Epidermal melanocyte (primary cell): ENCODE data around the gene OGFR.

Experiments used
- DNase-seq: peaks from one replicate; pipeline ENCODE4 v3.0.0; 2011; ENCODE audit warnings: low spot score; ENCODE audit not compliant: insufficient read length

OGFR gene

DNA sequence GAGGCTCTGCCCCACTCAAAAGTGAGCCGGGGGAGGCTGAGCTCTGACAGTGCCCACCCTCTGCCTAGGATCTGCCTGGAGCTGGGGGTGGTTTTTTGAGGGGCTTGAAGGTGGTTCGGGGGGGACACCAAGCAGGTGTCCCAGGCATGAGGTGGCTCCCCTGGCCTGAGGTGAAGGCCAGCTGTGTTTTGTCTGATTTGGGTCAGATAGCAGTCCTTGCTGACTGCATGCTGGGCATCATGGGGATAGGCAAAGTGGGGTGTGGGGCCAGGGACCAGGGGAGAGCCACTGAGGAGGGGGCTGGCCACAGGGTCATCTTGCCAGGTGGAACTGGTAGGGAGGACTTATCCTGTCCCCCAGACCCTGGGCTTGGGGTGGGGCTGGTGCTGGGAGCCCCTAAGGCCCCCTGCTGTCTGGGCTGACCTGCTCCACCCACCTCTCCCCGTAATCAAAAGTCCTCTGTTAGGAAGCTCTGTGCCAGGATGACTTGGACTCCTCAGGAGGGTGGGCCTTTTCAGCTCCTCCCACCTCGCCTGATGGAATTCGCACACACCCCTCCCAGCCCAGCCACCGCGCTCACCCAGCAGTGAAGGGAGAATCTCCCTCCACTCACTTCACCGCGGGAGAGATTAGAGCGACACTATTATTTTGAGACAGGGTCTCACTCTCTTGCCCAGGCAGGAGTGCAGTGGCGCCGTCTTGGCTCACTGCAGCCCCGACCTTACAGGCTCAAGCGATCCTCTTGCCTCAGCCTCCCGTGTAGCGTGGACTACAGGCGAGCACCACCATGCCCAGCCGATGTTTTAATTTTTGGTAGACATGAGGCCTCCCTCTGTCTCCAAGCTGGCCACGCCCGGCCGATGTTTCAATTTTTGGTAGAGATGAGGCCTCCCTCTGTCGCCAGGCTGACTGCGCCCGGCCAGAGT lies 10.7 kb downstream of the OGFR start:
- peak; percentile 62 for DNase-seq

DNA sequence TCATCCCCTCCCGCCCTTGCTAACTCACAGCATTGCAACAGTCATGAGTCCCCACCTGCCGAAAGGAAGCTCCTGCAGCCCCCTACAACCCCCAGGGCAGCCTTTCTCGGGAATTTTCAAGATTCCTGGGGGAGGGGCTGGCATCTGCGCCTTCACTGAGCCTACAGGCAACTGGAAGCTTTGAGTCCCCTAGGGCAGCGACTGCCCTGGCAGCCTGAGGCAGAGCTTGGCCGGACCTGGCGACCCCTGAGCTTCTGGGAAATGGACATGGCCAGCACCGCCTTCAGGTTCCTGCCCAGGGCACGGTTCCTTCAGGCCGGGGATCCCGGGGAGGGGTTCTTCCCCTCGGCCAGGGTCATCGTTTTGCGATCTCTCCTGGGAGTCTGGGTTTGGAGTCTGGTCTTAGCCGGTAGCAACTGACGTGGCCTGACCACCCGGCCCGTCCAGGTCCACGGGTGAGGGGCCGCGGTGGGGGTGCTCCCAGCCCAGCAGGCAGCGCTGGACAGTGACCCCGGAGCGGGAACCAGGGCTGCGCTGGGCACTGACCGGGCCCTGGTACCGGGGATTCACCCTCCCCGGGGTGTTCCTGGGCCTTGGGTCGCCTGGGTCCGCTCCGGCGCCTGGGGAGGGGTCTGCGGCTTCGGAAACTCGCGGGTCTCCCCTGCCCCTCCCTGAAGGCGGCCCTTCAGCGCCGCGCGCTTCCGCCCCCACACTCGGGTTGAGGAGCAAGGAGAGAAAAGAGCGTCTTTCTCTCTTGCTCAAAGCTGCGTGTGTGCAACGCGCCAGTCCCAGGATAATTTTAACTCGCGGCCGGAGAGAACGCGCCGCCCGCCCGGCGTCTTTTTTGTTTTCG lies 11.6 kb downstream of the OGFR start:
- no peak for DNase-seq

DNA sequence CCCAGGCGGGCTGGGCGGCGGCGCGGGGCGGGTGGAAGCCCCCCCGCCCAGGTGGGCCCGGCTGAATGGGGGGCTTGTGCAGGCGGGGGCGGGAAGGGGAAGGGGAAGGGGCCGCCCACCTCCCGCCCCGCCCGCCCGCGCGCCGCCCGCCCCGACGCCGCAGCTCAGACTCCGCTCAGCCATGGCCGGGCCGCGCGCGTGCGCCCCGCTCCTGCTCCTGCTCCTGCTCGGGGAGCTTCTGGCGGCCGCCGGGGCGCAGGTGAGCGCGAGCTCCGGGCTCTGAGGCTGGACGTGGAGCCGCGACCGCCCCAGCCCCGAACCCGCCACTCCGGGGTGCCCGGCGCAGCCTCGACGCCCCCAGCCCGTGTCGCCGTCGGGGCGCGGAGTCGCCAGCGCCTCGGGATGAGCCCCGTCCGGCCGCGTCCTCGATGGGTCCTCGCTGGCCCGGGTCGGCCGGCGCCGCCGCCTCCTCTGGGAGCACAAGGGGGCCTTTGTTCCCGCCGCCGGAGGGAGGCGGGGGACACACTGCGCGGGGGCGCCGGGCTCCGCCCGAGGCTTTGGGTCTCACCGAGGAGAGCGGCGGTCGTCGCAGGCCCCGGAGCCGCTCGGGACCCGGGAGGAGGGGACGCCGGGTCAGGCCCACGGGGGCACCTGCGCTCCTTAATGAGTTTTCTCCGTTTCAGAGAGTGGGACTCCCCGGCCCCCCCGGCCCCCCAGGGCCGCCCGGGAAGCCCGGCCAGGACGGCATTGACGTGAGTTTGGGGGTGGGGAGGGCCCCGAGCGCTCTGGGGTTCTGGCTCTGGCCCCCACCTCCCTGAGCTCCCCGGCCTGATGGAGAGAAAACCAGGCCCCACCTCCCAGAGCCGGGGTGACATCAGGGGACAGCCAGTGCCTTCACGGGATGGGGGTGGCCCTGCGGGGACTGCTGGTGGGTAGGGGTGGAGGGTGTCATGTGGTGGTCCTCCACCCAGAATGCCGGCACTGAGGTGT lies 12.5 kb downstream of the OGFR start, which contains the start of gene COL9A3:
COL9A3 (plus strand) TSS at position 167 of the 990 bp plus-strand sequence; CDS start at position 182, 15 bp downstream.
- DNase-seq = peak; percentile 72

DNA sequence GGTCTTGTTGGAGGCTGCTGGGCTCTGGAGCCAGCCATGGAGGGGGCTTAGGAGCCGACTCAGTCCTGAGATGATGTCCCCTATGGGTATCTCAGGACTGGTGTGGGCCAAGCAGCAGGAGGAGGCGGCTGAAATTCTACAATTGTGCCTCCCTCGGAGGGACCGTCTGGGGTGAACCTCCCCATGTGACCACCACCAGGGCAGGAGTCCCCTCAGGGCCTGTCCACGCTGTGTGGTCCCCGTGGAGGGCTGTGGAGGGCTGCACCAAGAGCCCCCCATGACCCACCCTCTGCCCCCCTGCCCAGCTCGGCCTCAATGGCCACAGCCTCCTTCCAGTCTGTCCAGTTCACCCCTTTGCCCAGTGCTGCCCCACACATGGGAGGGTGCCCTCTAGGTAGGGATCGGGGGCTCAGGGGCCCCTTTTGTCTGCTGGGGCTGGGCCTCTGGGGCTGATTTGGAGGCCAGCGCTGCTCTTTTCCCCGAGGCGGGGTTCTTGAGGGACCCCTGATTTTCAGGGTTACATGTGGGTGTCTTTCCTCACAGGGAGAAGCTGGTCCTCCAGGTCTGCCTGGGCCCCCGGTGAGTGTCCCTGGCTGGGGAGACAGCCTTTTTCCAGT lies 13.4 kb downstream of the OGFR start:
- no peak for DNase-seq

DNA sequence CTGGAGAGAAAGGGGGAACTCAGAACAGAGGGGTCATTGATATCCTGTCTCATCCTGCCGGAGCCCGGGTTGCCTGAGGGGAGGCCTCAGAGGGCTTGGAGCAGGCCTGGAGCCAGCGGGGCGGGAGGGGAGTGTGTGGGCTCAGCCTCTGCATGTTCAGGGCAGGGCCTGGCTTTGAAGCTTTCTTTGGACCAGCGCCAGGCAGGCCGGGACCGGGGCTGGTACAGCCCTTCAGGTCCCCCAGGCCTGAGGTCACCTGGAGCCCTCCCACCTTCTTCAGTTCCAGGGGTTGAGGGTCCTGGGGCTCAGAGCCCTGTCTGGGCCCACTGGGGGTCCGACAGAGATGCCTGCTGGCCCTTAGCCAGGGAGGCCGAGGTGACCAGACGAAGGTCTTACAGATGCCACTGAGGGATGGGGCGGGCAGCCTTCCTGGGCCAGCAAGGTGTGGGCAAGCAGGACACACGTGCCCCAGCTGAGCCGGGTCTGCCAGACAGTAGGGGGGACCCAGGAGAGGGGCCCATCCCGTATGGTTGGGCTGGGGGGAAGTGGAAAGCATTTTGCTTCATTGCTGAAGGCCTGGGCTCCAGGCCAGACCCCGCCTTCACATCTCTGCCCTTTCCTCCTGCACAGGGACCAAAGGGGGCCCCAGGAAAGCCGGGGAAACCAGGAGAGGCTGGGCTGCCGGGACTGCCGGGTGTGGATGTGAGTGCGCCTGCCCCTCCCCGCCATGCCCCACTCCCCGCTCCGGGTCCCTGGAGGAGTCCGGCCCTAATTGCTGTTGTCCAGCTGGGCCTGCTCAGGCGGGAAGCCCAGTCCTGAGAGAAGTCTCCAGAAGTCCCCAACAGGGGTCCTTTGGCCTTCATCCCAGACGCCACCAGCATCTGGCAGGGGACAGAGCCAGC lies 14.2 kb downstream of the OGFR start:
- peak; percentile 99 for DNase-seq

DNA sequence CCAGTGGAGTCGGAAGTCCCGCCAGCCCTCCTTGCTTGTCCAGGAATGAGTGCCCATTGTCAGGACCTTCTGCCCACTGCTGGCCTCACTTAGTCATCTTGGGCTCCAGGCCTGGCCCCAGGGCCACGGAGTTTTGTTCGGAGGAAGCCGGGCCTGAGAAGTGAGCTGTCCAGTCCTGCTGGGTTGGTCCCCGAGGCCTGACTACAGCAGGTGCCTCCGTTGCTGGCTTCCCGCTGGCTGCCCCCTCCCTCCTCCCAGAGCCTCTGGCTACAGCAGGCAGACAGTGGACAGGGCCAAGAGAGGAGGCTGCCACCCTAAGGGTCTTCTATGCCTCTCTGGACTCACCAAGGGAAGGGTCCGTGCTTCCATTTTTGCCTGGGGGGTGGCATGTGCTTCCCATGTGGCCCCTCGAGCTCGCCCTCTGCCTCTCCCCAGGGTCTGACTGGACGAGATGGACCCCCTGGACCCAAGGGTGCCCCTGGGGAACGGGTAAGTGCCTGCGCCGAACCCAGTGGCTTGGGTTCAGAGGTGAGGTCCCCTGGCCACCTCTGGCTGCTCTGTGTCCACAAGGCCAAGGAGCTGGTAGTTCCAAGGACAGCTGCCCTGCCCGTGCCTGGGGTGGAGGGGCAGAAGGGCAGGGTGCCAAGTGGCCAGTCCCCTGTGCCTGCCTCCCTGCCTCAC lies 15.0 kb downstream of the OGFR start:
- DNase-seq = no peak

DNA sequence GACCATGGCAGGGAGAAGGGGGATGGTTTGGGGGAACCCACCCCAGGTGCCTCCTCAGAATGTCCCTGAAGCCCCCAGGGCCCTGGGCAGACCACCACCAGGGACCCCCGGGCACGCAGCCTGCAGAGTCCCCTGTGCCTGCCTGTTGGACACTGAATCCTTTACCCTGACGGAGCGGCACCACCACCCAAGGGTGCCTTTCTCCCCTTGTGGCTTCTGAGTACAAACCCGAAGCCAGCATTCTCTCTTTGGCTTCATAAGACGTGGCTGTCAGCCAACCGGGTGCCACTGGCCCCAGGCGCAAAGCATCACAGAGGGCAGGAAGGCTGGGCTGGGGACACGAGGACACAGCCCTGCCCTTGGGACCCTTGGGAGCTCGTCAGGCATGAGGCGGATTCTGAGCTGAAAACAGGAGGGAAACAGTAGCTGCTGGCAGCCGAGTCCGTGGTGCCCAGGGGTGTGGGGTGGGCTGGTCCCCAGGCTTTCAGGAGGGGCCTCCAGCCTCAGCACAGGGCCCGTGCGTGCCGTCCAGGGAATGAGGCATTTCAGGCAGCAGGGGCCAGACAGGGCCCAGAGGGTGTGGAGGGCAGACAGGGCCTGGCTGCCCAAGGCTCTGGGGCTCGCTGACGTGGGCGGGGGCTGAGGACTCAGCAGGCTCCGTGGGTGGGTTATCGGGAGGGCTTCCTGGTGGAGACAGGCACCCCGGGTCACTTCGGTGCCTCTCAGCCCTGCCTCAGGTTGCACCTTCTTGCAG lies 15.8 kb downstream of the OGFR start:
- DNase-seq = no peak

DNA sequence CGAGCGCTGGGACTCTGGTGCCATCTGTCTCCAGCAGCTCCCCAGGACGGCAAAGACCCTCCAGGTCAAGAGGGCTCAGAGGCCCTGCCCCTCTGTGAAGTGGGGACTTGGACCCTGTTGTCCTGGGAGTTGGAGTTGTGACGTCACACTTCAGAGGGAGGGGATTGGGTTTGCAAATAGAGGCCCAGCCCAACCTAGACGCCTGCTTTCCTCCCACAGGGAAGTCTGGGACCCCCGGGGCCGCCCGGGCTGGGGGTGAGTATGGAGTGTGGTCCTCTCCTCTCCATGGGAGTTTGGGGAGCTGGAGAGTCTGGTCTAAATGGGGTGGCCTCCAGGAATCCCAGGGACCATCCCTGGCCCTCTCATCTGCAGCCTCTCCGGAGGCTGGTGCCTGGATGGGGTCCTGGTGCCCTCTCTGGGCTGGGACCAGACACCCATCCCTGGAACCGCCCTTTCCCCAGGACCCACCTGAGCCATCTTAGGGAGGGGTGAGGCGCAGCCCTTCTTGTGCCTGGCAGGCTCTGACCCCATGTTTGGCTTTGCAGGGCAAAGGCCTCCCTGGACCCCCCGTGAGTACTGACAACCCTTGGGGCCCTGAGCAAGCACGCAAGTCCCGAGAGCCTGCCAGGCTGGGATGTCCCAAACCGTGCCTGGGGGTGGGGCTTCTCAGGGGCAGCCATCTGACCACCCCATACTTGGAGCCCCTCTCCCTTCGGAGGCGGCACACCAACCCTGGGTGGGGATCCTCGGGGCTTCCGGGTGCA lies 16.5 kb downstream of the OGFR start:
- no peak for DNase-seq

DNA sequence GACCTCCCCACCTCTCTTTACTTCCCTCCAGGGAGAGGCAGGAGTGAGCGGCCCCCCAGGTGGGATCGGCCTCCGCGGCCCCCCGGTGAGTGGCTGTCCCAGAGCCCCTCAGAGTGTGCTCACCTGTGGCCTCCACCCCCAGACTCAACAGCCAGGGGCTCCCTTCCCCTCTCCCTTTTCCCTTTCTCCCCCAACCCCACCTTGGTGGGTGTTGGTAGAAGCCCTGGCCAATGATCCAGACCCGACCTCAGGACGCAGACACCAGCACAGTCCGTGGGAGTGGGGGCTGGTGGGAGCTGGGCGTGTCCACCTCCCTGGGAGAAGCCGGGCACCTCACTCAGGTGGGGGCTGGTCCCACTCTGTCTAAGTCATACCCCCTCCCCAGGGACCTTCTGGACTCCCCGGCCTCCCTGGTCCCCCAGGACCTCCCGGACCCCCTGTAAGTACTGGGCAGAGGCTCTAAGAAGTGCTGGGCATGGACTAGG lies 17.1 kb downstream of the OGFR start:
- no peak for DNase-seq

DNA sequence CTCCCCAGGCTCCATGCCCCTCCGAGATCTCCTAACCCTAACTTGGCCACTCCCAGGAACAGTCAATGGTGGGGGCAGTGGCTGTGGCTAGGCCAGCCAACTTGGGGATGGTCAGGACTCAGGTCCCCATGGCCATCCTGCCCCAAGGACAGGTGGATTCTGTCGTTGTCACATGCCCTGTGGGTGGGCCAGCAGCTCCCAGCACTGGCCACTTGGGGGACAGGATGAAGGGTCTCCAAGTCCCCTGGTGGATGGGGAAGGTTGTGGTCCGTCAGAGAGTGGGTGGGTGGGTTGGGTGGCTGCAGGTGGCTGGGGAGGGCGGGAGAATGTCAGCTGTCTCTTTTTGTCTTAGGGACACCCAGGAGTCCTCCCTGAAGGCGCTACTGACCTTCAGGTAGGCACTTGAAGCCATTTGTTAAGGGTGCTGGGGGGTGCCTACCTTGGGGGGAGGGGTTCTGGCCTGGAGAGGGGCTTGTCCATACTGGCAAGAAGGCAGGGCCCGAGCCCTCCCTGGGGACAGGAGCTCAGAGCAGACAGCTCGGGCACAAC lies 17.7 kb downstream of the OGFR start:
- no peak for DNase-seq

DNA sequence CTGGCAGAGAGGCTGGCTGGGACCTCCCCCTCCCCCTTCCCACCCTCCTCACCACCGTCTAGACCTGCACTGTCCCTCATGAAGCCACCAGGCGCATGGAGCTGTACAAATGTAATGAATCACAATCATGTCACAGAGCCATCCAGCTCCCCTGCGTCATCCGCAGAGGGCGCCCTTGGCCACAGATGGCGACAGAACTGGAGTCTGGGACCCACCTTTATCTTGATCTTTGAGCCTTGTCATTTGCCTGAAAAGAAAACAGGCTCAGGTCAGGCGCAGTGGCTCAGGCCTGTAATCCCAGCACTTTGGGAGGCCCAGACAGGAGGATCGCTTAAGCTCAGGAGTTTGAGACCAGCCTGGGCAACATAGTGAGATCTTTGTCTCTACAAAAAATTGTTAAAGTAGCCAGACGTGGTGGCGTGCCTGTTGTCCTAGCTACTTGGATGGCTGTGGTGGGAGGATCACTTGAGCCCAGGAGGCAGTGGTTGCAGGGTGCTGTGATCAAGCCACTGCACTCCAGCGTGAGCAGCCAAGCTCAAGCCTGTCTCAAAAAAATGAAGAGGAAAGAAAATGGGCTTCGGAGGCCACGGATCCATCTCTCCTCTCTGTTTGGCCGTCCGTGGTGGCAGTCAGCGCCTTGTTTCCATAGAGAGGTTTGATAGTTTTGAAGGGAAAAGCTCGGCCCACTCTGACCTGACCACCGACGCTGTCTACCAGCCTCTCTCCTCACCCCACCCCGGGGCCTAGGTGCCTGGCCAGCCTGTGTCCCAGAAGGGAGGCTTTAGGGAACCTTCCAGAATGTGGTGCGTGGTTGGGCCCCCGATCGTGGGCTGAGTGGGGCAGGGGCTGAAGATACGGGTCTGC lies 18.4 kb downstream of the OGFR start:
- DNase-seq = no peak

DNA sequence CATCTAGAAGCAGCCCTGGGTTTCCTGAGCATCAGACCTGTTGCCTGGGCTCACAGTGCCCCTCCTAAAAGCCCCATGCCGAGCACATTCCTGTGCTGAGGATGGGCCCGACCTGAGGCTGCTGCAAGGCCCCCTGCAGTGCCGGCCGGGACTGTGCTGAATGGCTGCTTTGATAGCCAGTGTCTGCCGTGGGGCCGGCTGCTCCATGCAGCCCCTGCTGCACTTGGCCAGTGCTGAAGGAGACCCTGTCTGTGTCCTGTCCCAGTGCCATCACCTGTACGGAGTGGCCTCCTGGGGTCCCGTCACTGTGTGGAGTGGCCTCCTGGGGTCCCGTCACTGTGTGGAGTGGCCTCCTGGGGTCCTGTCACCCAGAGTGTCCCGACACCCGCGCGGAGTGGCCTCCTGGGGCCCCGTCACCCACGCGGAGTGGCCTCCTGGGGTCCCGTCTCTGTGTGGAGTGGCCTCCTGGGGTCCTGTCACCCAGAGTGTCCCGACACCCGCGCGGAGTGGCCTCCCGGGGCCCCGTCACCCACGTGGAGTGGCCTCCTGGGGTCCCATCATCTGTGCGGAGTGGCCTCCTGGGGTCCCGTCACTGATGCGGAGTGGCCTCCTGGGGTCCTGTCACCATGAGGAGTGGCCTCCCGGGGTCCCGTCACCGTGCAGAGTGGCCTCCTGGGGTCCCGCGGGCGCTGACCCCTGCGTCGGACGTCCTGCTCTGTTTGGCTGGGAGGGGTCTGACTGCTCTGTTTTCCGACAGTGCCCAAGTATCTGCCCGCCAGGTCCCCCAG lies 19.2 kb downstream of the OGFR start:
- no peak for DNase-seq

DNA sequence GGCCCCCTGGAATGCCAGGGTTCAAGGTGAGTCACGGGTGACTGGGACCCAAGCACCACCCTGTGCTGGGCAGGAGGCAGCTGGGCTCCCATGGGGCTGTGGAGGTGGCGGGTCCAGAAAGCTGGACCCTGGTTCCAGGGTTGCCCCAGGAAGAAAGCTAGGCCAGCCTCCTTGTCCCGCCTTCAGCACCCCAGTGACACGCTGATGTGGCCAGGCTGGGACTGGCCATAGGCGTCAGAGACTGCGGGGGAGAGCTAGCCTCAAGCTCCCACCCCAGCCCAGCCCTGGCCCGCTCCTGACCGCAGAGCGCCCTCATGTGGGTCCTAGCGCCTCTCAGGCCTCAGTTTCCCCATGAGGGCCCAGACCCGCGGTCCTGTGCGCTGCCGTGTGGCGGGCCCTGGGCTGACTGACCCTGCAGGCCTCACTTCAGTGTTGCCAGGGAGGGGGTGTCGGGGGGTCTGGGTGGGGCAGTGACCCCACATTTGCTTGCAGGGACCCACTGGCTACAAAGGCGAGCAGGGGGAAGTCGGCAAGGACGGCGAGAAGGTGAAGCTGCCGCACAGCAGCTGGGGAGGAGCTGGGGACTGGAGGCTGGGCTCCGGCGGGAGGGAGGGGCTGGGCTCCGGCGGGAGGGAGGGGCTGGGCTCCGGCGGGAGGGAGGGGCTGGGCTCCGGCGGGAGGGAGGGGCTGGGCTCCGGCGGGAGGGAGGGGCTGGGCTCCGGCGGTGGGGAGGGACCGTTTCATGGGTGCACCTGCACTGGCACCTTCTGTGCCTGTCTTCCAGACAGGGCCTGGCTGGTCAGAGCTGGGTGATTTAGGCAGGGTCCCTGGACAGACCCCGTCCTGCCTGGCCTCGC lies 20.1 kb downstream of the OGFR start:
- no peak for DNase-seq

DNA sequence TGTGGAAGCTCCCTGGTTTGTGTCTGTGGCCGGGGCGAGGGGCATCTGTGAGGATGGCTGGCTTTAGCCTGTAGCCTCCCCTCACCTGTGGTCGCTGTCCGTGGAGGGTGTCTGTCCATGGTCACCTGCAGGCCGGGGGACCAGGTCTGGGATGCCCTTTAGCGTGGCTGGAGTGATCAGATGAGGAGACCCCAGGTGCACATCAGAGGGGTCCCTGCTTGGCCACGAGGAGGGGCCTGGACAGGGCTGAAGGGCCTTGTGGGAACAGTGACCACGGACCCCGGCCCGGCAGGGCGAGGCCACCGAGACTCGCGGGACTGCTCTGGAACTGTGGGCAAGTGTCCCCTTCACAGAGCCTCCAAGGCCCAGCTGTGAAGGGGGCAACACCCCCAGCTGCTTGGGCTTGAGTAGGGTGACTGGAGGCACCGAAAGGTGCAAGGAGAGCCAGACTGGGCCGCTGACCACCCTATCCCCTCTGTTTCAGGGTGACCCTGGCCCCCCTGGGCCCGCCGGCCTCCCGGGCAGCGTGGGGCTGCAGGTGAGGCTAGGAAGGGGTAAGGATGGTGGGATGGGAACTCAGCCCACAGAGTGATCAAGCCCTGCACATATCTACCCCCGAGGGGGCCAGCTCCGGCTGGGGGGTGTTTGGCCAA lies 20.8 kb downstream of the OGFR start:
- DNase-seq = no peak
